Measurements from ENCODE around the gene COG7.
"Not testable (repeated sequence)": the region's sequence is repeated elsewhere in the genome, so short reads cannot be mapped to it uniquely, and the experiment has no call there.

Gene COG7

GRCh38 chr16:23466162-23466885 lies 13.3 kb upstream of the COG7 start:
- DNase-seq, result no peak

GRCh38 chr16:23465179-23465578 lies 12.2 kb upstream of the COG7 start:
- DNase-seq, result no peak

GRCh38 chr16:23464196-23464595 lies 11.2 kb upstream of the COG7 start:
- no peak for DNase-seq

GRCh38 chr16:23462994-23463393 lies 10.0 kb upstream of the COG7 start:
- not testable (repeated sequence) for DNase-seq

- no peak for DNase-seq
These were observed 506 bp upstream of the COG7 start for GRCh38 chr16:23453338-23454052.

GRCh38 chr16:23452221-23452571 lies 793 bp downstream of the COG7 start:
- DNase-seq, result no peak

GRCh38 chr16:23448392-23448791 lies 4.6 kb downstream of the COG7 start:
- no peak for DNase-seq

GRCh38 chr16:23437542-23437941 lies 15.4 kb downstream of the COG7 start:
- not testable (repeated sequence) for DNase-seq

GRCh38 chr16:23436951-23437350 lies 16.0 kb downstream of the COG7 start:
- no peak for DNase-seq

GRCh38 chr16:23435500-23435899 lies 17.5 kb downstream of the COG7 start:
- peak; percentile 67 for DNase-seq

GRCh38 chr16:23434380-23434779 lies 18.6 kb downstream of the COG7 start:
- DNase-seq, result peak; percentile 70

GRCh38 chr16:23433261-23433920 lies 19.6 kb downstream of the COG7 start:
- DNase-seq, result no peak

- no peak for DNase-seq
These were observed 20.5 kb downstream of the COG7 start for GRCh38 chr16:23432176-23433128.

GRCh38 chr16:23428351-23428750 lies 24.6 kb downstream of the COG7 start:
- no peak for DNase-seq

GRCh38 chr16:23424292-23424958 lies 28.6 kb downstream of the COG7 start:
- DNase-seq, result no peak

- DNase-seq, result no peak
These were observed 29.4 kb downstream of the COG7 start for GRCh38 chr16:23423496-23424049.

GRCh38 chr16:23420011-23420410 lies 33.0 kb downstream of the COG7 start:
- no peak for DNase-seq

- DNase-seq, result no peak
These were observed 36.2 kb downstream of the COG7 start for GRCh38 chr16:23416816-23417215.

GRCh38 chr16:23414731-23415130 lies 38.3 kb downstream of the COG7 start:
- no peak for DNase-seq

- no peak for DNase-seq
These were observed 42.8 kb downstream of the COG7 start for GRCh38 chr16:23410176-23410575.

GRCh38 chr16:23409522-23409921 lies 43.5 kb downstream of the COG7 start:
- no peak for DNase-seq

GRCh38 chr16:23408823-23409298 lies 44.1 kb downstream of the COG7 start:
- DNase-seq, result no peak
